HEK293T (cell line): ENCODE measurements around the gene ANKRD7.

Source experiments
- NFRKB ChIP-seq: fragments of 450-650 bp; IDR thresholded peaks from 2 replicates; pipeline ENCODE4 v1.6.1; 2016; ENCODE audit warnings: mild to moderate bottlenecking, moderate library complexity
- SP1 ChIP-seq: fragments of 450-650 bp; IDR thresholded peaks from 2 replicates; pipeline ENCODE4 v1.6.1; 2017
- SUZ12 ChIP-seq: fragments of 450-650 bp; IDR thresholded peaks from 2 replicates; pipeline ENCODE4 v1.6.1; 2016; ENCODE audit warnings: mild to moderate bottlenecking
- ZNF384 ChIP-seq: fragments of 450-650 bp; IDR thresholded peaks from 2 replicates; pipeline ENCODE4 v1.6.1; 2016

GRCh38 chr7:118182593-118183427 lies 41.7 kb upstream of the ANKRD7 start:
- TF ChIP-seq ZNF384 = no peak
- TF ChIP-seq SP1 = no peak
- TF ChIP-seq NFRKB = no peak
- TF ChIP-seq SUZ12 = no peak
